Suppressor macrophage treated with lipopolysaccharide for 4 hours (primary cell): ENCODE data around the gene TMEM259.
A peak's percentile ranks its signal among the peaks of the same experiment; 100 is the strongest.
"Not testable (repeated sequence)": the region's sequence is repeated elsewhere in the genome, so short reads cannot be mapped to it uniquely, and the experiment has no call there.

ENCODE experiments used
- DNase-seq: peaks from one replicate; pipeline ENCODE4 v3.0.0-alpha.2; 2020

Gene TMEM259

GRCh38 chr19:1038978-1039645 is 18.2 kb upstream of the TMEM259 start:
- DNase-seq = no peak

GRCh38 chr19:1037621-1038064 is 16.7 kb upstream of the TMEM259 start:
- no peak for DNase-seq

GRCh38 chr19:1035998-1036621 is 15.2 kb upstream of the TMEM259 start:
- DNase-seq = no peak

GRCh38 chr19:1032264-1032867 is 11.4 kb upstream of the TMEM259 start:
- DNase-seq = no peak

- DNase-seq = peak; percentile 50
Observed at GRCh38 chr19:1028062-1028926, 7.4 kb upstream of the TMEM259 start.

GRCh38 chr19:1027650-1028061 is 6.7 kb upstream of the TMEM259 start:
- no peak for DNase-seq

- DNase-seq = peak; percentile 27
Observed at GRCh38 chr19:1026783-1027649, 6.1 kb upstream of the TMEM259 start.

GRCh38 chr19:1025960-1026782 is 5.2 kb upstream of the TMEM259 start, which contains the start of gene CNN2:
Gene CNN2, plus strand, starts transcription at chr19:1026608. Its CDS starts 54 bp downstream, at chr19:1026662.
- DNase-seq = peak; percentile 88

- not testable (repeated sequence) for DNase-seq
Observed at GRCh38 chr19:1025080-1025479, 4.2 kb upstream of the TMEM259 start.

- not testable (repeated sequence) for DNase-seq
Observed at GRCh38 chr19:1023883-1024188, 2.9 kb upstream of the TMEM259 start.

- peak; percentile 45 for DNase-seq
Observed at GRCh38 chr19:1019980-1020867, 699 bp downstream of the TMEM259 start.

- no peak for DNase-seq
Observed at GRCh38 chr19:1019616-1019961, 1.3 kb downstream of the TMEM259 start.

GRCh38 chr19:1018932-1019615 is 1.8 kb downstream of the TMEM259 start:
- DNase-seq = no peak

GRCh38 chr19:1018393-1018792 is 2.5 kb downstream of the TMEM259 start:
- no peak for DNase-seq

GRCh38 chr19:1017906-1018305 is 3.0 kb downstream of the TMEM259 start:
- no peak for DNase-seq

- no peak for DNase-seq
Observed at GRCh38 chr19:1017115-1017905, 3.6 kb downstream of the TMEM259 start.

- no peak for DNase-seq
Observed at GRCh38 chr19:1016647-1017114, 4.2 kb downstream of the TMEM259 start.

GRCh38 chr19:1015782-1016646 is 4.9 kb downstream of the TMEM259 start:
- DNase-seq = no peak
